ENCODE data around the gene HES7.

The HES7 gene

DNA sequence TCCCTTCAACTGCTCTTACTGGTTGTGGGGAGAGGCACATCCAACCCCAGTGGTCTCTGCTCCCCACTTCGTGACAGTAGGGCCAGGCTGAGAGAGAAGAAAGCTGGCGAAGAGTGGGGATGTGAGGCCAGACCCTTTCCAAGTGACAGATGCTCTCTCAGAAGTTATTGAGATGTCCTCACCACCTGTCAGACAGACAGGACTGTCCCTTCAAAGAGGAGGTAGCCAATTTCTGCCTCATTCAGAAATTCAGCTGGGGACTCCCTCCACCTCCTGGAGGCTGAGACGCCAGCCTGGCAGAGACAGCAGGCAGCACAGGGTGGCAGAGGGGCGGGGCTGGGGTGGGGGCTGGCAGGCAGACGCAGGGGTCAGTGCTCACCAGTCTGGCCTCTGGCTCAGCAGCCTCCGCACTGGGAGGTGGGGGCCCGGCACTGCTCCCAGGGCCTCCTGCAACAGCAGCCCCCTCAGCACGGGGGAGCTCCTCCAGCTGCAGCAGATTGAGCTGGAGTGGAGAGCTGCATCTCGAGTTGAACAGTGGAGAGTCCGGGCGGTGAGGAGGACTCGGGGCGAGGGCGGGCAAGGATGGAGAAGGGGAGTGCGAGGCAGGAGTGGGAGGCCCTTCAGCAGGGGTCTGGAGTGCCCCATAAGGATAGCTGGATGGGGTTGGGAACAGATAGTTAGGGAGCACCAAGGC lies 19.1 kb upstream of the HES7 start:
- DNase-seq (ENCODE audit: low read depth), result no peak

GRCh38 chr17:8142158-8142886 lies 18.4 kb upstream of the HES7 start:
- no peak for DNase-seq (ENCODE audit: low read depth)

GRCh38 chr17:8141741-8142140 lies 17.8 kb upstream of the HES7 start:
- DNase-seq (ENCODE audit: low read depth), result no peak

- DNase-seq (ENCODE audit: low read depth), result no peak
Measured at GRCh38 chr17:8141045-8141444, 17.1 kb upstream of the HES7 start.

DNA sequence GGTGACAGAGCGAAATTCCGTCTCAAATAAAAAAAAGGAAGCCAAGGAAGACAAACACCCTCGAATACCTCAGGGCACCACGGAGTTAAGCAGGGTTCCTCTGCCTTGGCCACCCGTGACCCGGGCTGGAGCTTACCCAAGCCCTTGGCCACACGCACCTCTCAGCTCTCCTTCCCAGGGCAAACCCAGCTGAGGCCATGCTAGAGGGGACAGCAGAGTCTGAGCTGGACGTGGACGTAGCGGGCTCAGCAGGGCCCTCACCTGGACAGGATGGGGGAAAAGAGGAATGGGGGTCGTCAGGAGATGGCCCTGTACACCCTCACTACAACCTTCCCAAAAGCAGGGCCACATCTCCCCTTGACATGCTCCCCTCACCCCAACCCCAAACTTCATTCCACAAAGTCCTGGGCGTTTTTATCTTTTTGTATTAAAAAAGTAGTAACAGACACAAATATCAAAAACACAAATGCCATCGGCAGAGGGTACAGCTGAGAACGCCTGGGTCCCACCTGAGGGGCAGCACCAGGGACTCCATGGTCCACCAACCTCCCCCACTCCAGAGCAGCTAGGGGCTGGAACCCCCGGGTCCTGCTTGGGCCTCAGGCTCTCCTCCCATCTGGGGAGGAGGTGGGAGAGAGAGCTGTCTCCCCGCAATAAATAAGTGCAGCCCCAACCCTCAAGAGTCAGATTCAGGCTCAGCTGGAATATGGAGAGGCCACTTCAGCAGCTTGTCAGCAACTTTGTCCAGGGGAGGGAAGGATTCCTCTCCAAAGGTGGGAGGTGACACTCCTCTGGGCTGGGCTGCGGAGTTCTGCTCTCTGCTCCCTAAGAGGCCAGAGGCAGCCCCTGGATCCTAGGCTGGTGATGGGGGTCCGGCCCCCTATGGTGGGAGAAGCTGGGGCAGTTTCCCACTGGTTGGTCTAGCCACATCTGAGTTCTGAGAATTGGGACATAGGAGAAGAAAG lies 16.4 kb upstream of the HES7 start:
- no peak for DNase-seq (ENCODE audit: low read depth)

- peak; percentile 97 for DNase-seq (ENCODE audit: low read depth)
Measured at GRCh38 chr17:8138672-8139371, 14.9 kb upstream of the HES7 start.

DNA sequence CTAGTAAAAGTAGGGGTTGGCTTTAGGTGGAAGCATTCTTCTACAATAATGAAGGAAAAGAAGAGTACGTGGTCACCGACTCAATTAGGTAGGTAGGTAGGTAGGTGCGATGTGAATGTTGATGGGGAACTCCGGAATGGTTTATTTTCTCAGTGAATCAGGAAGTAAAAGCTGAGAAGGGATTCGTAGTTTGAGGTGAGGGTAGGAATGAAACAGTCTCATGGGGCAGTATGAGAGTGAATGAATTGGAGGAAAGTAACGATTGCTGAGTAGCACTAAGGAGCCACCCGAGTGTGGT lies 14.4 kb upstream of the HES7 start:
- no peak for DNase-seq (ENCODE audit: low read depth)

- no peak for DNase-seq (ENCODE audit: low read depth)
Measured at GRCh38 chr17:8137645-8138373, 13.9 kb upstream of the HES7 start.

DNA sequence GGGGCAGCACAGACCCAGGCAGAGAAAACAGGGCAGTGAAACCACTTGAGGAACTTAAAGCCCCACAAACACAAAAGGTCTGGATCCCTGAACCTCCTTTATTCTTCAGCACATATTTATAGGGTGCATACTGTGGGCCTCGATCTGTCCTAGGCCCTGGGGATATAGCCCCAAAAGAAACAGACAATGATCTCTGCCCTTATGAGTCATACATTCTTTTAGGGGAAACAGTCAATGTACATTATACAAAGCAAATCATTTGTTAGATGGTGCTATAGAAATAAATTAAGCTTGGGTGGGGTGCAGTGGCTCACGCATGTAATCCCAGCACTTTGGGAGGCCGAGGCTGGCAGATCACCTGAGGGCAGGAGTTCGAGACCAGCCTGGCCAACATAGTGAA lies 10.0 kb upstream of the HES7 start:
- DNase-seq (ENCODE audit: low read depth), result no peak

DNA sequence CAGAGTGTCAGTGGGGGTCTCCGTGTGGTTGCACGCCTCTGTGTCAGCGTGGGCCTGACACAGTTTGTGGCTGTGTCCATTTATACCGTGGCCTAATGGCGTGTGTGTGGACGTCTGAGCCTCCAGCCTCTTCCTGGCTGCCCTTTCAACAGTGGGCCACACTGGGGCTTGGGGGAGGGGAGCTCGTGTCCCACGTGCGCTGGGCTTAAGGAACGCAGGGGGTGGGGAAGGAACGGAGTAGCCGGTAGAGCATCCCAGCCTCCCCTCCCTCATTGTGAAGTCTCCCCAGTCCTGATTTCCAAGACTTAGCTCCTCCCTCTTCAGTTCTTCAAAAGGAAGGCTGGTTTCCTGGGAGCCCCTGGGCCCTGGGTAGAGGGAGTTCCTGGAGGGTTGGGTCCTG lies 9.5 kb upstream of the HES7 start:
- DNase-seq (ENCODE audit: low read depth), result no peak

- no peak for DNase-seq (ENCODE audit: low read depth)
Measured at GRCh38 chr17:8131844-8132441, 8.0 kb upstream of the HES7 start.

DNA sequence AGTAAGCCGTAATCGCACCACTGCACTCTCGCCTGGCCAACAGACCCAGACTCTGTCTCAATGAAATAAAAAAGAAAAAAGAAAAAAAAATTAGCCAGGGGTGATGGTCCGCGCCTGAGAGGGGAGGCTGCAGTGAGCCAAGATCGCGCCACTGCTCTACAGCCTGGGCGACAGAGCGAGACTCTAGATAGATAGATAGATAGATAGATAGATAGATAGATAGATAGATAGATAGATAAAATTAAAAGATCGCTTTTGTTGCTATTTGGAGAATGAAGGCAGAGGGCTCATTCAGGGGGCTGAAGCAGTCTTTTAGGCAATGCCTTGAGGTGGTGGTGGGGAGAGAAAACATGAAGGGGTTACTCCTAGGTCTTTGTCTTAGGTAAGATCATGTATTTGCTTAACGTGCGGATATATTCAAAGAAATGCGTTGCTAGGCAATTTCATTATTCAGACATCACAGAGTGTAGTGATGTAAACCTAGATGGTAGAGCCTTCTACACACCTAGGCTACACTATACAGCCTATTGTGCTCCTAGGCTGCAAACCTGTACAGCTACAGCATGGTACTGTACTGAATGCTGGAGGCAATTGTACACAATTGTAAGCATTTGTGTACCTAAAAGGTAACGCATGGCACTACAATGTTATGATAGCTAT lies 4.3 kb upstream of the HES7 start:
- DNase-seq (ENCODE audit: low read depth), result no peak

DNA sequence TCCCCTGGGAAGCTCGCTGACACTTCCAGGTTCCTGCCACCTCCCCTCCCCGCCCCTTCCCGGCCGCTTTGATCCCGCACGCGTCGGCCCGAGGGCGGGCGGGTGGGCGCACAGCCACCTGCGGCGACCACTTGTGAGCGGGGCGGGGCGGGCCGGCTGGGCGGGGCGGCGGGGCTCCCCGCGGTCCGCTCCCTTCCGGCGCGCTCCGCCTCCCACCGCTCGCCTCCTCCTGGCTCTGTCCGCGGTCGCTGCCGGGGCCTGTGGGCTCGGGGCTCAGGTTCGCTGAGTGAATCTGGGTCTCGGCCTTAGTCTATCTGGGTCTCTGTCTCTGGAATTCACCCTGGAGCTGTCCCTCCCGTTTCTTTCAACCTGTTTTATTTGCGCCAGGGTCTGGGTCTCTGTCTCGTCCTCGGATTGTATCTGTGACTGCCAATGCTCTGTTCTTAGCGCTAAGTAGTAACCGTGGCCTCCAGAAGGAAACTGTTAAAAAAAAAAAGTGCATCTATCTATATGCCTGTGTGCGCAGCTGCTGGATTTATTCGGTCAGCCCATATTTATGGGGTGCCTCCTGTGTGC lies 2.7 kb upstream of the HES7 start:
- no peak for DNase-seq (ENCODE audit: low read depth)

DNA sequence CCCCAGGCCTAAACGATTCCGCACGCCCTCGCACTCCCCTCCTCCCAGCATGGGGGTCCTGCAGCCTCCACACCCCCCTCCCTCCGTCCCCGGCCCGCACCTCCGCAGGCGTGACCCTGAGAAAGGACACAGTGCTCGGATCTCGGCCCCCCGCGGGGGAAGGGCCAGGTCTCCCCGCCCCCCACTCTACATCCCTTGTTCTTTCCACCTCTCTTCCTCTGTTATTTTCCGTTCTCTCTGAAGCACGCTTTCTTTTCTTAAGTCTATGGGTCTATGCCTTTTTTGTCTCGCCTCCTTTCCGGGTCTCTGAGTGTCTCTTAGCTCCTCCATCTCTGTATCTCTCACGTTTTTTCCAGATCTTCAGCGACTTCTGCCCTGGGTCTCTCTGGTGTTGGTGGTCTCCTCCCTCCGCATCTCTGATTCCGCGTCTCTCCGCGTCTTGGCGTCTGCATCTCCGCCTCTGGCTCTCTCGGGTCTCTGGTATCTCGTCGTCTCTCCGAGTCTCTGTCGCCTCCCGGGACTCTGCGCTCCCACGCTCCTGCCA lies 2.1 kb upstream of the HES7 start:
- DNase-seq (ENCODE audit: low read depth), result no peak

GRCh38 chr17:8125154-8125946 lies 1.4 kb upstream of the HES7 start:
- no peak for DNase-seq (ENCODE audit: low read depth)

DNA sequence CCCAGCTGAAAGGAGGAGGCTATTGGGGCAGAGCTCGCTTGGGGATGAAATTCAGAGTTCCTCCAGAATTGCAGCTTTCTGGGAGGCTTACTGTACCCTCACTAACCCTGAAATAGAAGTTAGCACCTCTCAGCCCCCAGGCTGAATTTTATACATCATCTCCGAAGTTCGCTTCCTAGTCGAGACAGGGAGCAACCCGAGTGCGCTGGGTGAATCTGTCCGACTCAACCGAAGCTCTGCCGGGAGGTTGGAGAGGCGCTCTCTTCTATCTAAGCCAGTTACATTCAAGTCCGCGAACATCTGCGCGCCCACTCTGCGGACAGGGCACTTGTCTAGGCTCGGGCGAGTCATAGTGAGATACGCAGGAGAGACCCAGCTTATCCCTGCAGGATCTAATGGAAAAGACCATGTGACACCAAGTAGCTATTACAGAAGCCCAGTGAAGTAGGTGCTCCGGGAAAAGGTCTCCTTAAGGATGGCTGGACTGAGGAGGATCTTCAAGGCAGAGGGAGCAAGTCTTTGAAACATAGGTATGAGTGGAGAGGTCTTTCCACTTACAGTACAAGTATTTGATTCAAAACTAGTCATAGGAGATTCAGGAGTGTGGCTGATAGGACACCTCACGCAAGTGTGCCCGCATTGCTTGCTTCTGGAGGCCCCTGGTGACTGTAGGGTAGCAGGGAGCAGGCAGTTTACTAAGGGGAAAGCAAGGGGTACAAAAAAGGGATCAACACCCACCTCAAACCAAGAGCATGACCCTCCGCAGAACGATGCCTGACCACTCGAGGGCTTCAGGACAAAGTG lies 646 bp upstream of the HES7 start:
- no peak for DNase-seq (ENCODE audit: low read depth)

DNA sequence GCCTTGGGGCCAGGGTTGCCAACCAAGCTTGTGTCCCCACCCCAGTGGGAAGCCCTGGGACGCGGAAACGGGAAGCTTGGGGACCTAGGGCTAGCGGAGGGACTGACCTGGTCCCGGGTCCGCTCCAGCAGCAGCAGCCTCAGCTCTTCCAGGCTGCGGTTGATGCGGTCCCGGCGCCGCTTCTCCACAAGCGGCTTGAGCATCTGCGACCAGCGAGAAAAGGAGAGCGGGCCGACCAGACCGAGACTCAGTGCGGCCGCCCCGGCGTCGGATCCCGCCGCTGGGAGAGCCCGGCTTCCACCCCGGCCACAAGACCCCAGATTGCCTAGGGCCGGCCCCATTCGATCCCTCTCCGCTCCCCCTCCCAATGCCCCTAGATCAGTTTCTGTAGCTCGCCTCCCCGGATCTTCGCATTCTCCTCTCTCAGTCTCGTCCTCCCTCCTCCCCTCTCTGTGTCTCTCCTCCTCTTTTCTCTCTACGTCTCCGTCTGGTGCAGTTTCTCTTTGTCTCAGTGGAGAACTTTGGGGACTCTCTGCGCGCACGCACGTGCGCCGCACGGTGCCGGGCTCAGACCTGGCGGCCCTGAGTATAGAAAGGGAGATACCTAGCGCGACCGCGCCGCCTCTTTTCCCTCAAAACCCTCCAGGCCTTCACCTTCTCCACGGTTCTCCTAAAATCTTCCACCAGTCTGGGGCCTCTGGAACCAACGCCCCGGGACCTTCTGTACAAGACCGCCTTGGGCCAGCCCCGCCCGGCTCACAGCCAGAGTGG lies 797 bp downstream of the HES7 start:
- no peak for DNase-seq (ENCODE audit: low read depth)
